ENCODE results near the gene NUMBL. TPM values are rescaled to one million over a fixed set of nuclear protein-coding genes. Genes with fewer than 3 reads are reported as not detected.

NUMBL gene
- total and polyA plus RNA-seq, 8 donors = 10.1 to 254 (median 18.7) TPM

DNA sequence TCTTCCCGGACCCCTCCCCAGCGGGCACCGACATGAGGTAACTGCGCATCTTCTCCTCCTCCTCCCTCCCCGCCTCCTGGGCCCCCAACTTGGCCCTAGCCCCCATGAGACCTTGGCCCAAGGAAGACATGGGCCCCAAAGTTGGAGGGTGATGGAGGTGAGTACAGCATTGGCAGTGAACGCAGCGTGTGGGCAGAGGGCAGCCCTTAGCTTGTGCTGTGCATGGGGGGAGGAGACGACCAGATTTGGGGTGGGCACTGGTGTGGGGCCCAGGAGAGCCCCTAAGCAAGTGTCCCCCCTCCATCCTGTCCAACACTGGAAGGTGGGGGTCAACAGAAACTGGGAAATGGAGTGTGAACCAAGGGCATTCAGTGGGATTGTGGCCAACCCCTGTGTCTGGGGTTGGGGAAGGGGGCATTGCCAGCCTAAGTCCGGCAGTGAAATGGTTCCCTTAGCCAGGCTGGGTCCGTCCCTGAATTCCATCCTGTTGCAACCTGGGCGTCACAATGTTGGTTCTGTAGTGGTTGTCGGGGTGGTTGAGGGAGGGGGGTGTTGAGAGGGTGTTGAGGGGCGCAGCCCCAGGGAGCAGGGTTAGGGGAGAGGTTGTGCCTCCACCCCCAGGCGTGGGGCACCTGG is 23.5 kb downstream of the NUMBL start:
- TF ChIP-seq, protein P1, sequence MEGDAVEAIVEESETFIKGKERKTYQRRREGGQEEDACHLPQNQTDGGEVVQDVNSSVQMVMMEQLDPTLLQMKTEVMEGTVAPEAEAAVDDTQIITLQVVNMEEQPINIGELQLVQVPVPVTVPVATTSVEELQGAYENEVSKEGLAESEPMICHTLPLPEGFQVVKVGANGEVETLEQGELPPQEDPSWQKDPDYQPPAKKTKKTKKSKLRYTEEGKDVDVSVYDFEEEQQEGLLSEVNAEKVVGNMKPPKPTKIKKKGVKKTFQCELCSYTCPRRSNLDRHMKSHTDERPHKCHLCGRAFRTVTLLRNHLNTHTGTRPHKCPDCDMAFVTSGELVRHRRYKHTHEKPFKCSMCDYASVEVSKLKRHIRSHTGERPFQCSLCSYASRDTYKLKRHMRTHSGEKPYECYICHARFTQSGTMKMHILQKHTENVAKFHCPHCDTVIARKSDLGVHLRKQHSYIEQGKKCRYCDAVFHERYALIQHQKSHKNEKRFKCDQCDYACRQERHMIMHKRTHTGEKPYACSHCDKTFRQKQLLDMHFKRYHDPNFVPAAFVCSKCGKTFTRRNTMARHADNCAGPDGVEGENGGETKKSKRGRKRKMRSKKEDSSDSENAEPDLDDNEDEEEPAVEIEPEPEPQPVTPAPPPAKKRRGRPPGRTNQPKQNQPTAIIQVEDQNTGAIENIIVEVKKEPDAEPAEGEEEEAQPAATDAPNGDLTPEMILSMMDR (IDR thresholded peaks at IDR 0.05) = no peak
- TF ChIP-seq EP300 (IDR thresholded peaks at IDR 0.05) (no peak), POLR2AphosphoS5 (IDR thresholded peaks at IDR 0.05) (no peak), POLR2A (IDR thresholded peaks at IDR 0.05) (no peak)
- H3K4me3 ChIP-seq = no peak overlapping the region
- H3K36me3 ChIP-seq = peaks cover 34 to 54% (median 53%) of the 10 kb centered on the region in 4 donors
- DNase-seq = no peak
- WGBS, 5 donors = 86 to 93% (median 92%) methylated on average over 14 of the region's 14 CpGs
- intact Hi-C loops (cut with DNase I; ENCODE audit: low total_unique reads) = no loop called here
- peaks cover 12 to 40% (median 23%) of the 10 kb centered on the region in 4 donors for H3K4me1 ChIP-seq
- no peaks in the 10 kb centered on the region for H3K27me3 ChIP-seq
- no peaks in the 10 kb centered on the region for H3K9me3 ChIP-seq
- H3K27ac ChIP-seq = peak overlapping the region in 4 of 5 donors; percentile 10 to 93 (median 56)

DNA sequence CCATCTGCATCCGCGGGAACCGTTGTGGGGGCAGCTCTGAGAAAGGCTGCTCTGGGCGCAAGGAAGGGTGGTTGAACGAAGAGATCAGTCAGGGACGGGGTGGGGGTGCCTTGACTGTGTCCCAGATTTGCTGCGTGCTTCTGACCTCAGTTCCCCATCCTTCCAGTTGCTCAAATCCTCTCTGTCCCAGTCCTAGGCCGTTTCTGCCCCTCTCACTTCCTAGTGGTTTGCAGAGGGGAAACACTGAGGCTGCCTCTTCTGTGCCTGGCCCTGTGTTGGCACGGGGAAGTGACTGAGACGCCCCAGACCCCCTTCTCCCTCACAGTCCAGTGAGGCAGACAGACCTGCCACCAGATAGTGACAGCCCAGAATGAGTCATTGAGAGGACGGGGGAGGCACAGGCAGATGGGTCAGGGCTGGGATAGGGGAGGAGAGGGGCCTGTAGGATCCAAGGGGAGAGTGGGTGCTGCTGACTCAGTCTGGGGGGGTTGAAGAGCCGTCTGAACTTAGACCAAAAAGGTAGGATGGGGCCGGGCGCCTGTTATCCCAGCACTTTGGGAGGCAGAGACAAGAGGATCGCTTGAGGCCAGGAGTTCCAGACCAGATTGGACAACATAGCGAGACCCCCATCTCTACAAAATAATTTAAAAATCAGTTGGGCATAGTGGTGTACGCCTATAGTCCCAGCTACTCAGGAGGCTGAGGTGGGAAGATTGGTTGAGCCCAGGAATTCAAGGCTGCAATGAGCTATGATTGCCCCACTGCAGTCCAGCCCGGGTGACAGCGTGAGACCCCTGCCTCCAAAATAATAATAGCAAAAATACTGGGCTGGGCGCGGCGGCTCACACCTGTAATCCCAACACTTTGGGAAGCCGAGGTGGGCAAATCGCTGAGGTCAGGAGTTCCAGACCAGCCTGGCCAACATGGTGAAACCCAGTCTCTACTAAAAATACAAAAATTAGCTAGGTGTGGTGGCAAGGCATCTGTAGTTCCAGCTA is 26.5 kb downstream of the NUMBL start:
- Histone ChIP-seq H3K27ac (peak overlapping the region; percentile 5 to 93 (median 89)), H3K27me3 (no peaks in the 10 kb centered on the region), H3K36me3 (peaks cover 6 to 25% (median 23%) of the 10 kb centered on the region in 4 donors), H3K4me1 (peaks cover 12 to 40% (median 23%) of the 10 kb centered on the region in 4 donors), H3K4me3 (peak overlapping the region; percentile 71 to 75 (median 72)), H3K9me3 (no peaks in the 10 kb centered on the region)
- intact Hi-C loops (cut with DNase I; ENCODE audit: low total_unique reads) = loop anchor here (5.0 kb wide), 1 partner anchor 143 kb away; no protein-coding TSS in a partner anchor
- no peak for DNase-seq
- TF ChIP-seq POLR2A (IDR thresholded peaks at IDR 0.05) (no peak), POLR2AphosphoS5 (IDR thresholded peaks at IDR 0.05) (no peak), EP300 (IDR thresholded peaks at IDR 0.05) (no peak)
- TF ChIP-seq, protein P1 (IDR thresholded peaks at IDR 0.05) = no peak
- 46 to 51% (median 49%) methylated on average over 24 of the region's 24 CpGs for WGBS, 5 donors

DNA sequence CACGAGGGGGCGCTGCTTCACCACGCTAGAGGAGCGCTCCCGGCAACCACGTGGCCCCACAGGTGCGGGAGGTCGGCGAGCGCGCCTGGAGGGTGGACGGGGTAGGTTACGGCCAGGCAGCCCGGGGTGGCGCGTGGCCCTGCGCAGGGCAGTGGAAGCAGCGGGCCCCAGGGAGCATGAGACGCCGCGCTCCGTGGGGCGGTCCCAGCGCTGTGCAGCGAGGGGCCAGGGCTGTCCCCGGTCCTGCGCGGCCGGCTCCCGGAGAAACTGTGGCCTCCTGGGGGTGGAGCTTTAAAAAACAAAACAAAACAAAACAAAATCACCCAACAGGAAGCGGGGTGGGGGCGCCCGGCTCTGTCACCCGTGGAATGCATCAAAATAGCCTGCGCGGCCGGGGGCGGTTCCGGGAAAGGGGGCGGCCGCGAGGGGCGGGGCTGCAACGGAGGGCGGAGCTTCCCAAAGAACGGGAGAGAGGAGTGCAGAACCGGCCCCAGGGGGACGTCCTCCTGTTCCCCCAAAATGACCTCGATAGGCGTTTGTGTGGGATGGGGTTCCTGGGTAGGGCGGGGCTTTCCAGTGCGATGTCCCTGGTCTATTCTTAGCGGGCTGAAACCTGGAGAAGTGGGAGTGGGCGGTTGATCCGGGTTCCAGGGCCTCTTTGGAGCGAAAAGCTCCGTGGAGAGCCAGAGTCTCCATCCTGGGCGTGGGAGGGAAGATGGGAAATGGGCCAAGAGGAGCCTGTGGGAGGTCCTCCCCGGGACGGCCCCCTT is 27.3 kb downstream of the NUMBL start:
- H3K36me3 ChIP-seq = peaks cover 2 to 16% (median 15%) of the 10 kb centered on the region in 4 donors
- intact Hi-C loops (cut with DNase I; ENCODE audit: low total_unique reads) = loop anchor here (5.0 kb wide), 1 partner anchor 144 kb away; no protein-coding TSS in a partner anchor
- H3K4me1 ChIP-seq = peaks cover 12 to 40% (median 23%) of the 10 kb centered on the region in 4 donors
- TF ChIP-seq, protein P1 (IDR thresholded peaks at IDR 0.05) = peak in 4 of 7 experiments; percentile 96 to 98 (median 97)
- TF ChIP-seq POLR2A (IDR thresholded peaks at IDR 0.05) (no peak), POLR2AphosphoS5 (IDR thresholded peaks at IDR 0.05) (peak; percentile 58 to 90 (median 72)), EP300 (IDR thresholded peaks at IDR 0.05) (no peak)
- 0 to 2% (median 1%) methylated on average over 47 to 60 of the region's 60 CpGs for WGBS, 5 donors
- DNase-seq = peak; percentile 94 to 96
- H3K9me3 ChIP-seq = no peaks in the 10 kb centered on the region
- H3K4me3 ChIP-seq = peak overlapping the region; percentile 71 to 75 (median 72)
- no peaks in the 10 kb centered on the region for H3K27me3 ChIP-seq
- peak overlapping the region; percentile 85 to 93 (median 89) for H3K27ac ChIP-seq
